SK-N-SH treated with all-trans-retinoic acid at 6 μM for 48 hours (cell line): Measurements from ENCODE around the gene LARP4.

Experiments
- ATAC-seq: fragments of 200-7000 bp; cut with Tn5 transposase; 3 replicates; pipeline ENCODE4 v1.9.1; 2020; ENCODE audit warnings: mild to moderate bottlenecking, moderate library complexity
- ARNTL ChIP-seq: fragments of 450-650 bp; formaldehyde crosslinking; IDR thresholded peaks from 2 replicates; pipeline ENCODE4 v1.5.0; 2020; ENCODE audit warnings: low read depth, mild to moderate bottlenecking, moderate library complexity, borderline replicate concordance
- BACH2 ChIP-seq: fragments of 250-450 bp; sonication (Bioruptor Pico); IDR thresholded peaks from 2 replicates; pipeline ENCODE4 v1.9.0; 2021; ENCODE audit warnings: mild to moderate bottlenecking, borderline replicate concordance
- CSDC2 ChIP-seq: fragments of 250-450 bp; sonication (Bioruptor Pico); IDR thresholded peaks from 2 replicates; pipeline ENCODE4 v1.5.0; 2020; ENCODE audit warnings: mild to moderate bottlenecking, moderate library complexity
- ESRRG ChIP-seq: fragments of 250-450 bp; sonication (Bioruptor Pico); IDR thresholded peaks from 2 replicates; pipeline ENCODE4 v1.6.1; 2021; ENCODE audit warnings: mild to moderate bottlenecking
- GLIS3 ChIP-seq: fragments of 250-450 bp; sonication (Bioruptor Pico); IDR thresholded peaks from 2 replicates; pipeline ENCODE4 v1.5.0; 2020; ENCODE audit warnings: mild to moderate bottlenecking, moderate library complexity
- ISL1 ChIP-seq: fragments of 250-450 bp; sonication (Bioruptor Pico); IDR thresholded peaks from 2 replicates; pipeline ENCODE4 v2.1.2; 2022; ENCODE audit warnings: mild to moderate bottlenecking, moderate library complexity
- OSR1 ChIP-seq: fragments of 250-450 bp; sonication (Bioruptor Pico); IDR thresholded peaks from 2 replicates; pipeline ENCODE4 v1.8.0; 2022; ENCODE audit warnings: moderate library complexity, mild to moderate bottlenecking, inconsistent platforms
- PATZ1 ChIP-seq: fragments of 250-450 bp; sonication (Bioruptor Pico); IDR thresholded peaks from 2 replicates; pipeline ENCODE4 v1.8.0; 2020; ENCODE audit warnings: mild to moderate bottlenecking, moderate library complexity, borderline replicate concordance
- PPARA ChIP-seq: fragments of 250-450 bp; sonication (Bioruptor Pico); IDR thresholded peaks from 2 replicates; pipeline ENCODE4 v1.5.0; 2020; ENCODE audit warnings: mild to moderate bottlenecking, borderline replicate concordance
- RARB ChIP-seq: fragments of 250-450 bp; sonication (Bioruptor Pico); IDR thresholded peaks from 2 replicates; pipeline ENCODE4 v1.8.0; 2021; ENCODE audit warnings: mild to moderate bottlenecking, moderate library complexity
- SNAI2 ChIP-seq: fragments of 250-450 bp; sonication (Bioruptor Pico); IDR thresholded peaks from 2 replicates; pipeline ENCODE4 v1.5.0; 2020; ENCODE audit warnings: mild to moderate bottlenecking, moderate library complexity
- TCF4 ChIP-seq: fragments of 250-450 bp; sonication (Bioruptor Pico); IDR thresholded peaks from 2 replicates; pipeline ENCODE4 v1.8.0; 2021; ENCODE audit warnings: mild to moderate bottlenecking, moderate library complexity, borderline replicate concordance
- TOX ChIP-seq: fragments of 250-450 bp; sonication (Bioruptor Pico); IDR thresholded peaks from 2 replicates; pipeline ENCODE4 v1.8.0; 2021; ENCODE audit warnings: mild to moderate bottlenecking, moderate library complexity, borderline replicate concordance
- TSHZ2 ChIP-seq: fragments of 250-450 bp; sonication (Bioruptor Pico); IDR thresholded peaks from 2 replicates; pipeline ENCODE4 v1.5.0; 2020; ENCODE audit warnings: mild to moderate bottlenecking, moderate library complexity
- ZC3H10 ChIP-seq: fragments of 250-450 bp; sonication (Bioruptor Pico); IDR thresholded peaks from 2 replicates; pipeline ENCODE4 v1.5.1; 2021; ENCODE audit warnings: mild to moderate bottlenecking, moderate library complexity
- ZFP3 ChIP-seq: fragments of 250-450 bp; sonication (Bioruptor Pico); IDR thresholded peaks from 2 replicates; pipeline ENCODE4 v1.5.0; 2020; ENCODE audit warnings: mild to moderate bottlenecking, moderate library complexity
- ZFP30 ChIP-seq: fragments of 450-650 bp; formaldehyde crosslinking; IDR thresholded peaks from 2 replicates; pipeline ENCODE4 v1.5.0; 2022; ENCODE audit warnings: mild to moderate bottlenecking, moderate library complexity
- ZNF565 ChIP-seq: fragments of 450-650 bp; formaldehyde crosslinking; conservative IDR thresholded peaks from 2 replicates; pipeline ENCODE4 v1.5.0; 2020; ENCODE audit warnings: low read depth, mild to moderate bottlenecking, moderate library complexity
- ZNF70 ChIP-seq: fragments of 450-650 bp; formaldehyde crosslinking; IDR thresholded peaks from 2 replicates; pipeline ENCODE4 v1.5.0; 2020; ENCODE audit warnings: mild to moderate bottlenecking, moderate library complexity
- ZNF8 ChIP-seq: fragments of 450-650 bp; formaldehyde crosslinking; IDR thresholded peaks from 2 replicates; pipeline ENCODE4 v1.5.0; 2020; ENCODE audit warnings: mild to moderate bottlenecking, moderate library complexity
- TF ChIP-seq, protein P1 (sequence below): fragments of 250-450 bp; sonication (Bioruptor Pico); IDR thresholded peaks from 2 replicates; pipeline ENCODE4 v1.8.0; 2021; ENCODE audit warnings: low read depth, mild to moderate bottlenecking, moderate library complexity, borderline replicate concordance
- TF ChIP-seq, protein P2 (sequence below): fragments of 250-450 bp; sonication (Bioruptor Pico); IDR thresholded peaks from 2 replicates; pipeline ENCODE4 v1.5.1; 2021; ENCODE audit warnings: mild to moderate bottlenecking, moderate library complexity

The LARP4 gene

GRCh38 chr12:50400638-50401499 lies at the start of gene LARP4:
TSS of gene LARP4 (plus strand) at chr12:50400885. CDS start at chr12:50401011, 126 bp downstream.
- ATAC-seq: peak; percentile 97
- no peak for TF ChIP-seq PPARA
- no peak for TF ChIP-seq ARNTL (CRISPR knock-in tag)
- TF ChIP-seq CSDC2 (CRISPR knock-in tag): no peak
- no peak for TF ChIP-seq ZNF70 (CRISPR knock-in tag)
- TF ChIP-seq ZFP30 (CRISPR knock-in tag): no peak
- TF ChIP-seq SNAI2 (CRISPR knock-in tag): no peak
- no peak for TF ChIP-seq ZC3H10 (CRISPR knock-in tag)
- TF ChIP-seq TOX (CRISPR knock-in tag): no peak
- no peak for TF ChIP-seq PATZ1 (CRISPR knock-in tag)
- TF ChIP-seq RARB: no peak
- TF ChIP-seq TCF4 (CRISPR knock-in tag): no peak

DNA sequence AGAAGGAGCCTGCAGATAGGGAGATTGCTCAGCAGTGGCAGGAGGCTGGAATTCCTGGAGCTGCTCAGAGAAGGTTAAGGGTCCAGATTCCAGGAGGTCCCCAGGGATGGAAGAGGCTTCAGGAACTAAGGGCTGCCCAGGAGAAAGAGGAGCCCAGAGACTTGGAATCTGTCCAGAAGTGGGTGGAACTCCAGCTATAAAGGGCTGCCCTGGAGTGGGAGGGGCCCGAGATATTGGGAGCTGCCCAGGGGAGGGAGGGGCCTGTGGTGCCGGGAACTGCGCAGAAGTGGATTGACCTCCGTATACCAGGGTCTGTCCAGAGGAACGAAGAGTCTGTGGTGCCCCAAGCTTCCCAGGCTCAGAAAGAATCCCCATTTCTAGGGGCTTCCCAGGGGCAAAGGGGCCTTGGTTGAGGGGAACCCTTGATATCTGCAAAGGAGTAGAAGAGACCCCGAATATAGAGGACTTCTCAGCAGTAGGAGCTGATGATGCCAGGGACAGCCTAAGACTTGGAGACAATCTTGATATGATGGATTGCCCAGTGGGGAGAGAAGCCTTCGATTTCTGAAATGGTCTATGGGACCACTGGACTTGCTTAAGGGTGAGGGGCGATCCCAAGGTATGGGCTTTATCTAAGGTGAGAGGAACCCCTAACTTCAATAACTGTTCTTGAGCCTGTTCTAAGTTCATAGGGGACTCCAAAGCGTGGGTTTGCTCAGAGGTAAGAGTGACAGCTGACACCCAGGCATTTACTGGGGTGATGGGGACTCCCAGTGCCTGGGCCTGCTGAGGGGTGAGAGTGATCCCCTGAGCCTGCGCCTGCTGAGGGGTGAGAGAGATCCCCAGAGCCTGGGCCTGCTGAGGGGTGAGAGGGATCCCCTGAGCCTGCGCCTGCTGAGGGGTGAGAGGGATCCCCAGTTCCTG lies 49.3 kb upstream of the LARP4 start:
- no peak for TF ChIP-seq ESRRG
- TF ChIP-seq ZFP3 (CRISPR knock-in tag): no peak
- TF ChIP-seq CSDC2 (CRISPR knock-in tag): no peak
- no peak for TF ChIP-seq ISL1 (CRISPR knock-in tag)
- TF ChIP-seq ZNF8: no peak
- TF ChIP-seq GLIS3 (CRISPR knock-in tag): no peak
- no peak for ATAC-seq

DNA sequence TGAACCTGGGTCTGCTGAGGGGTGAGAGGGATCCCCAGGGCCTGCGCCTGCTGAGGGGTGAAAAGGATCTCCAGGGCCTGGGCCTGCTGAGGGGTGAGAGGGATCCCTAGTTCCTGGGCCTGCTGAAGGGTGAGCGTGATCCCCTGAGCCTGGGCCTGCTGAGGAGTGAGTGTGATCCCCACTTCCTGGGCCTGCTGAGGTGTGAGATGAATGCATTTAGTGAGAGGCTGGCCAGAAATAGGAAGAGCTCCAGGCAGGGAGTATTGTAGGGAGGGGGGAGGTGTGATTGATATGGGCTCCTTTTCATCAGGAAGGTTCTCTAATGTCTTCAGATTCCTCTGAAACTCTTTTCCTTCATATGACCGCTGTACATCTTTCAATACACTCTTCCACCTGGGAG lies 47.3 kb upstream of the LARP4 start:
- no peak for ATAC-seq
- no peak for TF ChIP-seq CSDC2 (CRISPR knock-in tag)
- no peak for TF ChIP-seq OSR1 (CRISPR knock-in tag)
- no peak for TF ChIP-seq TSHZ2 (CRISPR knock-in tag)
- TF ChIP-seq PPARA: no peak
- TF ChIP-seq, protein P1, sequence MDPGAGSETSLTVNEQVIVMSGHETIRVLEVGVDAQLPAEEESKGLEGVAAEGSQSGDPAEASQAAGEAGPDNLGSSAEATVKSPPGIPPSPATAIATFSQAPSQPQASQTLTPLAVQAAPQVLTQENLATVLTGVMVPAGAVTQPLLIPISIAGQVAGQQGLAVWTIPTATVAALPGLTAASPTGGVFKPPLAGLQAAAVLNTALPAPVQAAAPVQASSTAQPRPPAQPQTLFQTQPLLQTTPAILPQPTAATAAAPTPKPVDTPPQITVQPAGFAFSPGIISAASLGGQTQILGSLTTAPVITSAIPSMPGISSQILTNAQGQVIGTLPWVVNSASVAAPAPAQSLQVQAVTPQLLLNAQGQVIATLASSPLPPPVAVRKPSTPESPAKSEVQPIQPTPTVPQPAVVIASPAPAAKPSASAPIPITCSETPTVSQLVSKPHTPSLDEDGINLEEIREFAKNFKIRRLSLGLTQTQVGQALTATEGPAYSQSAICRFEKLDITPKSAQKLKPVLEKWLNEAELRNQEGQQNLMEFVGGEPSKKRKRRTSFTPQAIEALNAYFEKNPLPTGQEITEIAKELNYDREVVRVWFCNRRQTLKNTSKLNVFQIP: no peak
- TF ChIP-seq ZNF70 (CRISPR knock-in tag): no peak
- TF ChIP-seq ZFP3 (CRISPR knock-in tag): no peak
- no peak for TF ChIP-seq ESRRG
- no peak for TF ChIP-seq ZNF565 (CRISPR knock-in tag)
- no peak for TF ChIP-seq TCF4 (CRISPR knock-in tag)
- TF ChIP-seq, protein P2, sequence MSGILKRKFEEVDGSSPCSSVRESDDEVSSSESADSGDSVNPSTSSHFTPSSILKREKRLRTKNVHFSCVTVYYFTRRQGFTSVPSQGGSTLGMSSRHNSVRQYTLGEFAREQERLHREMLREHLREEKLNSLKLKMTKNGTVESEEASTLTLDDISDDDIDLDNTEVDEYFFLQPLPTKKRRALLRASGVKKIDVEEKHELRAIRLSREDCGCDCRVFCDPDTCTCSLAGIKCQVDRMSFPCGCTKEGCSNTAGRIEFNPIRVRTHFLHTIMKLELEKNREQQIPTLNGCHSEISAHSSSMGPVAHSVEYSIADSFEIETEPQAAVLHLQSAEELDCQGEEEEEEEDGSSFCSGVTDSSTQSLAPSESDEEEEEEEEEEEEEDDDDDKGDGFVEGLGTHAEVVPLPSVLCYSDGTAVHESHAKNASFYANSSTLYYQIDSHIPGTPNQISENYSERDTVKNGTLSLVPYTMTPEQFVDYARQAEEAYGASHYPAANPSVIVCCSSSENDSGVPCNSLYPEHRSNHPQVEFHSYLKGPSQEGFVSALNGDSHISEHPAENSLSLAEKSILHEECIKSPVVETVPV (CRISPR knock-in tag): no peak
- TF ChIP-seq ZFP30 (CRISPR knock-in tag): no peak
- TF ChIP-seq BACH2 (CRISPR knock-in tag): no peak
- no peak for TF ChIP-seq PATZ1 (CRISPR knock-in tag)
- TF ChIP-seq ISL1 (CRISPR knock-in tag): no peak
- no peak for TF ChIP-seq RARB
- no peak for TF ChIP-seq GLIS3 (CRISPR knock-in tag)
